HepG2 (cell line): Measurements from ENCODE around the gene CCND2.

Experiments used
- DPF2 ChIP-seq: sonication (generic); formaldehyde crosslinking; IDR thresholded peaks from 2 replicates; pipeline ENCODE4 v1.4.0; 2020; ENCODE audit warnings: mild to moderate bottlenecking, low read depth, missing genetic modification reagents, borderline replicate concordance
- ELF1 ChIP-seq: sonication (generic); formaldehyde crosslinking; IDR thresholded peaks from 2 replicates; pipeline ENCODE4 v1.4.0; 2020; ENCODE audit warnings: missing genetic modification reagents
- HMGXB4 ChIP-seq, 2 experiments: sonication (generic) in 1 of 2; formaldehyde crosslinking in 1 of 2; IDR thresholded peaks; 2 replicates each; pipeline versions ENCODE4 v1.4.0 to v1.6.1; 2018 to 2020; ENCODE audit warnings: missing genetic modification reagents in 2 of 2, borderline replicate concordance in 1 of 2, low read depth in 1 of 2, mild to moderate bottlenecking in 1 of 2, missing biosample characterization in 1 of 2
- MAFF ChIP-seq: IDR thresholded peaks from 2 replicates; pipeline ENCODE4 v1.6.1; 2011; ENCODE audit warnings: low read depth, low read length, improper control_type of control experiment
- NFYB ChIP-seq: sonication (generic); formaldehyde crosslinking; IDR thresholded peaks from 2 replicates; pipeline ENCODE4 v1.4.0; 2020; ENCODE audit warnings: missing genetic modification reagents
- NFYC ChIP-seq: IDR thresholded peaks from 2 replicates; pipeline ENCODE4 v1.6.1; 2016; ENCODE audit warnings: missing genetic modification reagents, missing compliant biosample characterization
- POLR2A ChIP-seq, 2 experiments: IDR thresholded peaks; 2 replicates each; pipeline ENCODE4 v1.6.1; 2011; ENCODE audit warnings: low read depth in 2 of 2, low read length in 2 of 2, mild to moderate bottlenecking in 1 of 2, moderate library complexity in 1 of 2; ENCODE audit not compliant: insufficient read depth in 1 of 2
- POLR2AphosphoS2 ChIP-seq: IDR thresholded peaks from 2 replicates; pipeline ENCODE4 v1.6.1; 2011; ENCODE audit warnings: low read depth, low read length, improper control_type of control experiment
- RFX1 ChIP-seq: fragments of 450-650 bp; IDR thresholded peaks from 2 replicates; pipeline ENCODE4 v1.6.1; 2017
- SETDB1 ChIP-seq: sonication (generic); formaldehyde crosslinking; IDR thresholded peaks from 2 replicates; pipeline ENCODE4 v1.5.1; 2020; ENCODE audit warnings: missing genetic modification reagents, mild to moderate bottlenecking, borderline replicate concordance
- ZNF121 ChIP-seq: sonication (generic); formaldehyde crosslinking; IDR thresholded peaks from 2 replicates; pipeline ENCODE4 v1.5.0; 2020; ENCODE audit warnings: mild to moderate bottlenecking, missing genetic modification reagents
- ZNF234 ChIP-seq: sonication (generic); formaldehyde crosslinking; conservative IDR thresholded peaks from 2 replicates; pipeline ENCODE4 v1.5.1; 2020; ENCODE audit warnings: mild to moderate bottlenecking, missing genetic modification reagents
- ZNF263 ChIP-seq: sonication (generic); formaldehyde crosslinking; IDR thresholded peaks from 2 replicates; pipeline ENCODE4 v1.4.0; 2020; ENCODE audit warnings: missing genetic modification reagents
- TF ChIP-seq, protein P1 (sequence below): sonication (generic); formaldehyde crosslinking; IDR thresholded peaks from 2 replicates; pipeline ENCODE4 v1.5.0; 2020; ENCODE audit warnings: mild to moderate bottlenecking, missing genetic modification reagents, moderate library complexity

GRCh38 chr12:4293299-4293965, 19.9 kb downstream of the CCND2 start:
- TF ChIP-seq HMGXB4 (CRISPR knock-in tag; IDR thresholded peaks at IDR 0.05; ENCODE audit: borderline replicate concordance in 1 of 2, low read depth in 1 of 2): no peak
- TF ChIP-seq ZNF234: no peak
- TF ChIP-seq, protein P1, sequence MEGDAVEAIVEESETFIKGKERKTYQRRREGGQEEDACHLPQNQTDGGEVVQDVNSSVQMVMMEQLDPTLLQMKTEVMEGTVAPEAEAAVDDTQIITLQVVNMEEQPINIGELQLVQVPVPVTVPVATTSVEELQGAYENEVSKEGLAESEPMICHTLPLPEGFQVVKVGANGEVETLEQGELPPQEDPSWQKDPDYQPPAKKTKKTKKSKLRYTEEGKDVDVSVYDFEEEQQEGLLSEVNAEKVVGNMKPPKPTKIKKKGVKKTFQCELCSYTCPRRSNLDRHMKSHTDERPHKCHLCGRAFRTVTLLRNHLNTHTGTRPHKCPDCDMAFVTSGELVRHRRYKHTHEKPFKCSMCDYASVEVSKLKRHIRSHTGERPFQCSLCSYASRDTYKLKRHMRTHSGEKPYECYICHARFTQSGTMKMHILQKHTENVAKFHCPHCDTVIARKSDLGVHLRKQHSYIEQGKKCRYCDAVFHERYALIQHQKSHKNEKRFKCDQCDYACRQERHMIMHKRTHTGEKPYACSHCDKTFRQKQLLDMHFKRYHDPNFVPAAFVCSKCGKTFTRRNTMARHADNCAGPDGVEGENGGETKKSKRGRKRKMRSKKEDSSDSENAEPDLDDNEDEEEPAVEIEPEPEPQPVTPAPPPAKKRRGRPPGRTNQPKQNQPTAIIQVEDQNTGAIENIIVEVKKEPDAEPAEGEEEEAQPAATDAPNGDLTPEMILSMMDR (CRISPR knock-in tag): no peak
- no peak for TF ChIP-seq ZNF121 (CRISPR knock-in tag)
- TF ChIP-seq ZNF263: no peak
- no peak for TF ChIP-seq NFYC
- no peak for TF ChIP-seq POLR2A (IDR thresholded peaks at IDR 0.05; ENCODE audit: insufficient read depth in 1 of 2, low read depth in 2 of 2, low read length in 2 of 2)
- TF ChIP-seq NFYB: no peak
- no peak for TF ChIP-seq POLR2AphosphoS2
- no peak for TF ChIP-seq ELF1 (CRISPR knock-in tag)
- no peak for TF ChIP-seq RFX1
- TF ChIP-seq DPF2 (CRISPR knock-in tag): no peak
- TF ChIP-seq SETDB1 (CRISPR knock-in tag): no peak
- no peak for TF ChIP-seq MAFF
